ENCODE data around the gene GNAI1.

GRCh38 chr7:80161466-80161865 lies 26.8 kb downstream of the GNAI1 start:
- TF ChIP-seq CTCF (conservative IDR thresholded peaks at IDR 0.05; ENCODE audit: low read depth, low read length) (no peak), EZH2 (IDR thresholded peaks at IDR 0.05; ENCODE audit: borderline replicate concordance, low read depth, low read length, poor library complexity, severe bottlenecking) (no peak)

All from A673 (cell line).